Renal cortical epithelial cell (primary cell): ENCODE data around the gene MCUB. TPM values are rescaled to one million over a fixed set of nuclear protein-coding genes. Genes with fewer than 3 reads are reported as not detected.
"Not testable (repeated sequence)": the region's sequence is repeated elsewhere in the genome, so short reads cannot be mapped to it uniquely, and the experiment has no call there.

Source experiments
- DNase-seq: peaks from one replicate; pipeline ENCODE4 v3.0.0-alpha.2; 2011; ENCODE audit warnings: low read depth
- total RNA-seq: library from RNA; depleted of rRNA; stranded (reverse); fragments of >200 nt; gene quantifications from 2 replicates; pipeline ENCODE4 v1.2.3, GENCODE V29; 2014

MCUB gene, protein sequence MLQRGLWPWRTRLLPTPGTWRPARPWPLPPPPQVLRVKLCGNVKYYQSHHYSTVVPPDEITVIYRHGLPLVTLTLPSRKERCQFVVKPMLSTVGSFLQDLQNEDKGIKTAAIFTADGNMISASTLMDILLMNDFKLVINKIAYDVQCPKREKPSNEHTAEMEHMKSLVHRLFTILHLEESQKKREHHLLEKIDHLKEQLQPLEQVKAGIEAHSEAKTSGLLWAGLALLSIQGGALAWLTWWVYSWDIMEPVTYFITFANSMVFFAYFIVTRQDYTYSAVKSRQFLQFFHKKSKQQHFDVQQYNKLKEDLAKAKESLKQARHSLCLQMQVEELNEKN
- 57.1 and 88.6 TPM in 2 replicates for total RNA-seq

DNA sequence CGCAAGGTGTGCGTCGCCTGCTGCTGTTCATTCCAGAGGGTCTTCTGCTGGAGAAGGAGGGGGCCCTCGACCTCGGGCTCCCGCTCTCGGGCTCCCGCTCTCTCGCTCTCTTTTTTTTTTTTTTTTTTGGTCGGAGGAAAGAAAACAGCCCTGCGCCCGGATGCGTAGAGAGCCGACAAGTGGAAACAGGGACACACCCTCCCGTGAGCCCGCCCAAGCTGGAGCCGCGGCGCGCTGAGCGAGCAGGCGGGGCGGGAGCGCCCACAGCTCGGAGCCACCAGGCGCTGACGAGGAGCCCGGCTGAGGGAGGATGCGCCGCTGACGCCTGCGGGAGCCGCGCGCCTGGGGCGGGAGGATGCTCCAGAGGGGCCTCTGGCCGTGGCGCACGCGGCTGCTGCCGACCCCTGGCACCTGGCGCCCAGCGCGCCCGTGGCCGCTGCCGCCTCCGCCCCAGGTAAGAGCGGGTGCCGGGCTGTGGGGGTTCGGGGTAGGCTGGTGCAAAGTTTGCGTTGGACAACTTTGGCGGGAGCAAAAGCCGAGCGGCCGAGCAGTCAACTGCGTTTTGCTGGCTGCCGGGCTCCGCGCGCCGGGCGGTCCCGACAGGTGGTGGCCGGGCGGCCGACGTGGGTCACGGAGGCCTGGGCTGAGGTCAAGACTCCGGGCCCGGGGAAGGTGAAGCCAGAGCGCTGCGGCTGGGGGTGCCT, at the start of gene MCUB:
Gene MCUB, plus strand, starts transcription at position 264 of the 704 bp plus-strand sequence. Its CDS starts 92 bp downstream, at position 356.
- peak; percentile 66 for DNase-seq

DNA sequence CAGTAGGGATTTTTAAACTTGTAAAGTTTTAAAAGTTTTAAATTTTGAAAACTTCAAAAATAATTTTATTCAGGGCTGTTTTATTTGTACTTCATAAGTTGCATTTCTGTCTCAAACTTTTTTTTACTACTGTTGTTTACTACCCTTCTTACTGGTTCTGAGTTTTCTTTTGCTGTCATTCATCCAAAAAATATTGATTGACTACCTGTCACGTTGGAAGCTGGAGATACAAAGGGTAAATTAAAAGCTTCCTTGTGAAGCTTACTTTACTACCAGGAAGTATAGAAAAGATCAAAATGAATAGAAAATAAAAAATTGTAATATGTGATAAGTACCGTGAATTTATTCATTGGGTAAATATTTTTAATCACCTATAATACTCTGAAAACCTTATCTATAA, 49.4 kb upstream of the MCUB start:
- no peak for DNase-seq

DNA sequence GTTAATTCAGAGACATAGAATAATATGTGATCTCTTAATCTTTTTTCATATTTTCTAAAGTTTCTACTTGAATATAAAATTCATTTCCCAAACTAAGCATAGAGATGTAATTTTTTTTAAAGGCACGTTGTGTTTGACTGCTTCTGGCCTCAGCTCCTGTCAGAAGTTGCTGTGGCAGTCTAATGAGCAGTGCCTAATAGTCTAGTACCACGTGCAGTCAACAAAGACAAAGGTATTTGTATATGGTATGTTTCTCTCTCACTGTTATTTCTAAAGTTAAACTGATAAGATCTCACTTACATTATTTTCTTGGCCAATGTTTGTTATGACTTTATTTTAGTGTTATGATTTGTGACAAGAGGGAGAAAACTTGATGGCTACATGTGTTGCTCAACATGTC, 48.6 kb upstream of the MCUB start:
- DNase-seq = no peak

DNA sequence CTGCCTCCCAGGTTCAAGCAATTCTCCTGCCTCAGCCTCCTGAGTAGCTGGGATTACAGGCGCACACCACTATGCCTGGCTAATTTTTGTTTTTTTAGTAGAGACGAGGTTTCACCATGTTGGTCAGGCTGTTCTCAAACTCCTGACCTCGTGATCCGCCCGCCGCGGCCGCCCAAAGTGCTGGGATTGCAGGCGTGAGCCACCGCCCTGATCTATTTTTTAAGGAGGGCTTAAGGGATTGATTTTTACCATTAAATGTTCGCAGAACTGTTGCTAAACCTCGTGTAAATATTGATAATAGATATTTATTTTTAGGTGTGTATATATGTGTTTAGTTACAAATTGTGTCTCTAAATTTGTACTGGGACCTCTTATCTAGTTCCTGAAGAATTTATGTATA, 46.7 kb upstream of the MCUB start:
- DNase-seq = not testable (repeated sequence)

DNA sequence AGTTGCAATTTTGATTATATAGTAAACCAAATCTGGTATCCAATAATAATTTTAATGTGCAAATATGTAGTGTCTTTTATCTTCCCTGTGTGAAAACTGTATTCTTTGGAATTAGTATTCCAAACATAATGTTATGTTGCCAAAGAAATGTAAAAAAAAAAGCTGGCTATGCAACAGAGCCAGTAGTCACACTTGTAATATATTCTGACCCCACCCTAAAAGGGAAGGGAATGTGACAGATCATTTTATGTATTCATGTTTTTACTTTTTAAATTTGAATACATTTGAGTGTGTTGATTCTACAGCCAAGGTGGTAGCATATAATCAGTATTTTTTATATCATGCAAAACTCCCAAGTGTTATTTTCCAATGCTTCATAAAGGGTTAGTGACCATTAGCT, 27.9 kb upstream of the MCUB start:
- no peak for DNase-seq

DNA sequence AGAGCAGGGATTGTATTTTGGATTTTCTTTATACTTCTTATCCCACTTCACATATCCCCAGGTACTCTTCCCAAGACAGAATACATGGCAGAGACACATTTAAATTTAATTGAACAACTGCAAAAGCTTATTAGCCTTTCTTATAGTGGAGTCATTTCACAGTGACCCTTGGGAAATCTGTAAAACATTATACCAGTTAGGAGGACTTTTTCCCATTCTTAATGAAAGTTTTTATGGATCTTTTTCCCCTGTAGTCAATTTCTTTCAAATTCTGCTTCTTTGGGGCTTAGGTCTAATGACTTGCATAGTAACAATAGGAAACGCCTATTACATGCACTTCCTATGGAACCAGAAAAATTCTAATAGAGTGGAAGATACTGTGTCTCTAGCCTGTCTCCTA, 14.6 kb upstream of the MCUB start:
- DNase-seq = no peak

DNA sequence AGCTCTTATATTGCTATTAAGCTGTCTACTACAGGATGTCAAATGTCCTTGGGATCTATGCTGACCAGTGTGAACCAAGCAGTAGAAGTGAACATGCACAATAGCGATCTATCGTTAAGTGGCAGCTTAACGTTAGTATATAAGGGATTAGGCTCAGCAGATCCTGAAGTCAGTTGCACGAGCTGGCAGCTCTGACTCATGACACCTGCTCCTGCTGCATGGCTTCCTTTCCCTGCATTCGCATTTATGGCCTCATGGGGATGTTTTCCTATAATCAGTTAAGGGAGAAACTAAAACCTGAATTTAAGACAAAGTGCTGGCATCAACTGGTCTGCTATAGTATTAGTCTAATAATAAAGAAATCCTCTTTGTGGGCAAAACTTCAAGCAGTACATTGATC, 12.7 kb upstream of the MCUB start:
- DNase-seq = peak; percentile 8

DNA sequence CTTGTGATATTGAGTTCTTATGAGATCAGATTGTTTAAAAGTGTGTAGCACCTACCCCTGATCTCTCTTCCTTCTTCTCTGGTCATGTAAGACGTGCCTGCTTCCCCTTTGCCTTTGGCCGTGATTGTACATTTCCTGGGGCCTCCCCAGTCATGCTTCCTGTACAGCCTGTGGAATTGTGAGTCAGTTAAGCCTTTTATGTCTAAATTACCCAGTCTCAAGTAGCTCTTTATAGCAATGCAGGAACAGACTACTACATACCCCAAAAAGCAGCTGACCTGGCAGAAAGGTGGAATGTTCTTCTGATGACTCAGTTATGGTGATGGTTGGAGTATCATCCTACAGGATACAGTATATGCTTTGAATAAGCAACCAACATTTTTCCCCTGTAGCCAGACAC, 11.4 kb upstream of the MCUB start:
- DNase-seq = peak; percentile 81

DNA sequence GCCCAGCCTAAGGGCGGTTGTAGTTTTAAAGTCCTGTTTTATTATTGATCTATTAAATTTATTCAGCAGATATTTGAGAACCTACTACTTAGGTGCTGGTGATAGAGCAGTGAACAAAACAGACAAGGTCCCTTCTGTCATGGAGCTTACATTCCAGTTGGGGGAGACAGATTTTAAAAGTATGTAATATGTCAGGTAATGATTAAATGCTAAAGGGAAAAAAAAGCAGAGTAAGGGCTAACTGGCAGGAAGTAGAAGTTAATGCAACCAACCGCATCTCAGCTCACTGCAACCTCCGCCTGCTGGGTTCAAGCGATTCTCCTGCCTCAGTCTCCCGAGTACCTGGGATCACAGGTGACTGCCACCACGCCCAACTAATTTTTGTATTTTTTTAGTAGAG, 7.8 kb upstream of the MCUB start:
- no peak for DNase-seq

DNA sequence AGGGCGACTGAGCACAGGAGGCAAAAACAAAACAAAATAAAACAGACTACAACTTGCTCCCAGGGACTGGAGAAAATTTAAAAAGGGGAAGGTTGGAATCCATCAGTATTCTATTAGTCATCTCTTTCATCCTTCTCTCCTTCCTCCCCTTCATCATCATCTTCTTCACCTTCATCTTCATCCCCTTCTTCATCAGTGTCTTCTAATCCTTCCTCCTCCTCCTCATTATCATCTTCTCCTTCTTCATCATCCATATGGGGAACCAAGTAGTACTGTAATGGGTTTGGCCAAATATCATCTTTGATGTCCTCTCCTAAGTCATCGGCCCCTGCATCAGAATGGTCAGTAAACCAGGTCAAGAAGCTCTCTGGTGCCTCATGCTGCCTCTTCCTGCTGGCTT, 6.9 kb upstream of the MCUB start:
- no peak for DNase-seq

DNA sequence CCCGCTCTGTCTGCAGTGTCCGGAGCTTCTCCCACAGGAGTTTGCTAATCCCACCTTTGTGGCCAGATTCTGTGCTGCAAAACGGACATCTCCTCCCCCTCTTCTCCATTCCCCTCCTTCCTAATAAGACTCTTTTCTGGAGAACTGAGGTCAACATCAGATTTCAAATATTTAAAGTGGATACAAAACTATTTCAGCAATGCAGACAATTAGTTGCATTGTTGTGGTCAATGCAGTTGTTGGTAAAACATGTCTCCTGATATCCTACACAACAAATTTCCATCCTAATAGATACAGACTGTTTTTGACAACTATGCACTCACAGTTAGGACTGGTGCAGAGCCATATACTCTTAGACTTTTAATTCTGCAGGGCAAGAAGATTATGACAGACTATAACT, 5.1 kb upstream of the MCUB start:
- no peak for DNase-seq

DNA sequence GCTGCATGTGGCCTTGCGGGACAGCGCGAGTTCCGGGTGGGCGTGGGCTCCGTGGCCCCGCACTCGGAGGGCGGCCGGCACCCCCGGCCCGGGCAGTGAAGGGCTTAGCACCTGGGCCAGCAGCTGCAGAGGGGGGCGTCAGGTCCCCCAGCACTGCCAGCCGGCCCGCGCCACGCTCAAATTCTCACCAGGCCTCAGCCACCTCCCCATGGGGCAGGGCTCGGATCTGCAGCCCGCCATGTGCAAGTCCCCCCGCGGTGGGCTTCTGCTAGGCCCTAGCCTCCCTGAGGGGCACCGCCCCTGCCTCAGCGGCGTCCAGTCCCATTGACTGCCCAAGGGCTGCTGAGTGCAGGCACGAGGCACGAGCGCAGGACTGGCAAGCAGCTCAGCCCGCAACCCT, 2.6 kb upstream of the MCUB start:
- DNase-seq = no peak

DNA sequence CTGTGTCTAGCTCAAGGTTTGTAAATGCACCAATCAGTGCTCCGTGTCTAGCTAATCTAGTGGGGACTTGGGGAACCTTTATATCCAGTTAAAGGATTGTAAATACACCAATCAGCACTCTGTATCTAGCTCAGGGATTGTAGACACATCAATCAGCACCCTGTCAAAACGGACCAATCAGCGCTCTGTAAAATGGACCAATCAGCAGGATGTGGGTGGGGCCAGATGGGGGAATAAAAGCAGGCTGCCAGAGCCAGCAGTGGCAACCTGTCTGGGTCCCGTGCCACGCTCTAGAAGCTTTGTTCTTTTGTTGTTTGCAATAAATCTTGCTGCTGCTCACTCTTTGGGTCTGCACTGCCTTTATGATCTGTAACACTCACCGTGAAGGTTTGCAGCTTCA, 2.0 kb upstream of the MCUB start:
- DNase-seq = not testable (repeated sequence)

DNA sequence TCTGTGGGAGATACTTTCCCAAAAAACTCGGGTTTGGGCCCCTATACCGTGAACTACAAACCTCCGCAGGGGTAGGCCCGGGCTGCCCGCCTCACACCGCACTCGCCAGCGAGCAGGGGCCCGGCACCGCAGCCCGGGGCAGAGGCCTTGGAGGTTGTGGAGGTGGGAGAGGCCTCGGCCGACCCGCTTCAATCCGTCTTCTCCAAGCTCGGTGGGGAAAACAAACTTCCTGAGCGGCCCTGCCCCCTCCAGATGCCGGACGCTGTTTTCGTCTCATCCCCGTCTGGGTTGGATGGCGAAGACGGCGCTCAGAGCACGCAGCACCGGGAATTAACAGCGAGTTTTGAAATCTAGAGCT, 442 bp upstream of the MCUB start:
- DNase-seq = no peak

DNA sequence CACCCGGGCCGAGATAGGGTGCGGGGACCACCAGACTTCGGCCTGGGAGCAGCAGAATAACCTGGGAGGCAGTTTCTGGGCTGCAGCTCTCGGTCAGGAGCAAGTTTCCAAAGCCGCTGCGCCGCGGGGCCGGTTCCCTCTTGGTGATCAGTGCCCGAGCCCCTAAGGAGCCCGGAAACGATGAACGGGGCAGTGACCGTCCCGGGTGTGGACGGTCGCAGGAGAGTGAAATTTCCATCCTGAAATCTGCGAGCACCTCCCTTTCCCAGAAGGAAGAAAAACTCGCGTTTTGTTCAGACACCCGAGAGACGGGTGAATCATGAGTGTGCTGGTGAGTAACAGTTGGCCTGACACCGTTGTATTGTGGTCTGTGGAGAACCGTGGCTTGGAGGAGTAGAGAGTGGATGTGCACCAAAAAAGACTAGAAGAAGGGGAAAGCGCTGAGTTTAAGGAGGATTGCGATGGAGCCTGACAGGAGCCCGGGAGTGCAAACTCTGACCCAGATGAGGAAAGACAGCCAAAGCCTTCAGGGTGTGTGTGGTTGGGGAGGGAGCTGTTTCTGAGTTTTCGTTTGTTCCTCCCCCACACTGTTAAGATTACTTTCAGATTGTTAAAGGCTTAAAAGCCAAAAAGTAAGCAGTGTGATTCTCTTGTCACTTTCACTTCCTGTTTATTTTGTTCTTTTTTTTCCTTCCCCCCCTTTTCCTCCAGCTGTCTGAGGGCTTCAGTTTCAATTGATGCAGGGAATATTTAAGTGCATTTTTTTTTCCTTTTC, 828 bp downstream of the MCUB start:
- peak; percentile 69 for DNase-seq

DNA sequence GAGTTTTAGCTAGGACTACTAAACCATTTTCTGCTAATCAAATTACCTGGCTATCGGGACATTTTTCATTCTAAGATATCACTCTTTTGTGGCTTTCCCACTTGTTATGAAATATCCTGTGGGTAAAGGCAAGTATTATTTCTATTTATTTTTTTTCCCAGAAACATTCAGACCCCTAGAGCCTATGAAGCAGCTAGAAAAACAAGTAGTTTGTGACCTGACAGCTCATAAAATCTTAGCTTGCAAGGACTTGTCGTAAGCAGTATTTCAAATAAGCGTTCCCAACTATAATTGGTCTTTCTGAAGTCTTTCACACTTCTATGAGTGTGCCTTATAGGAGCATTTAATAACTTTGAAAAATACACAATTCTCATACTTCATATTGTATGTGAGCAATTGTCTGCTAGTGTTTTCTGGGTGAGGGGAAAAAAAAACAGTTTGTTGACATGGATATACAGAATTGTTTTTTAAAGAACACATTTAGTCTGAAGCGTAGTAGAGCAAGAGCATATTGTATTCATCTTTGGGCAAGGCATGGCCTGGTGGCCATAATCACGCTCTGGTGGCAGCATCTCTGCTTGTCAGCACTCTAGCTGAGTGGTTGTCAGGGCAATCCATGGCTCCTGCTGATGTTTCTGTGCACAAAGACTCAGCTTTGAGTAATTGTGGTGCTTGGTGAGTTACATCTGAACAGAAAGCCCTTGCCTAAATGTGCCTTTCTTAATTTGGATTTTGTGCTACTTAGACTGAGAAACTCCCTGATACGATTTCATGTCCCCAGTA, 2.6 kb downstream of the MCUB start:
- no peak for DNase-seq

DNA sequence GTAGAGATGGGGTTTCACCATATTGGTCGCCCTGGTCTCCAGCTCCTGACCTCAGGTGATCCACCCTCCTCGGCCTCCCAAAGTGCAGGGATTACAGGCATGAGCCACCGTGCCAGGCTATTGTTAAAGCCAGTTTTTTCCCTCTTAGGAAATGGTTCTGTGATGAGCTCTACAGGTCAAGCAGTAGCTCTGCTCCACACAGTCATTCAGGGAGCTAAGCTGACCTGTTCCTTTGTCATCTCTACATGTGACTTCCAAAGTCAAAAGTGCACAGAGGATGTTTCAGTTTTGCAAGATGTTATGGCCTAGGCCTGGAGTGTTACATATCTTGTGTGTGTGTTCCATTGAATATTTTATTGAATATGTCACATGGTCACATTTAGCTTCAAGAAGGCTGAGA, 11.4 kb downstream of the MCUB start:
- DNase-seq = no peak

DNA sequence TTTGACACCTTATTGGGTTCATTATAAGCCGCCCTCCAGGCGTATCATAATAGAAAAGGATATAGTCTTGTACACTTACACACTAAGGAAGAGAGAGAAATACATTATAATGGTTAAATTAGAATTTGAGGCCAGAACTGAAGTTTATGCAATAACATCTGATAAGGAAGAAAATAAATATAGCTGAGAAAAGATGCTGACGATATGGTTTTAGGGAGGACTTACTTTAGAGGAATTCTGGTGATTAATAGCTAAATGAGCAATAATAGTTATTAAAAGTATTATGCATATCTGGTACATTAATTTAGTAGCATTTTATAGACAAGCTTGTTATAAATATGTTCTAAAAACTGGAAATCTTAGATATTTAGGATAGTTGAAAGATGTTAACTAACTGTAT, 12.1 kb downstream of the MCUB start:
- DNase-seq = no peak

DNA sequence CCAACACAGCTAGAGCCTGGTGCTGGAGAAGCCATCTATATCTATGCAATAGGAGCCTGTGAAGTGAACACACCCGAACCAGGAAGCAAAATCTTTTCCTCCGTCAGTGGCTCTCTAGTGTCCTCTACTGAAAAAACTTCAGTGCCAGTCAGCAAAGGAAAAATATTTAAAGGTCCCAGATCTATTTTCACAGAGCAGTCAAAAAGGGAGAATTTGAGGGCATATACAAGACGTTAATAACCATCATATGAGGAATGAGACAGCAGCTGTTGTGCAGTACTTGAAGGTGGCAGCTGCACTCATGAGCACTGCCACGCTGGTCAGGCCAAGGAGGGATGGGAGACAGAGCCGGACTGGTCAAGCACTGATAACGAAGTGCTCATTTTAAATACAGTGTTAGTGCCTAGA, 14.4 kb downstream of the MCUB start:
- no peak for DNase-seq

DNA sequence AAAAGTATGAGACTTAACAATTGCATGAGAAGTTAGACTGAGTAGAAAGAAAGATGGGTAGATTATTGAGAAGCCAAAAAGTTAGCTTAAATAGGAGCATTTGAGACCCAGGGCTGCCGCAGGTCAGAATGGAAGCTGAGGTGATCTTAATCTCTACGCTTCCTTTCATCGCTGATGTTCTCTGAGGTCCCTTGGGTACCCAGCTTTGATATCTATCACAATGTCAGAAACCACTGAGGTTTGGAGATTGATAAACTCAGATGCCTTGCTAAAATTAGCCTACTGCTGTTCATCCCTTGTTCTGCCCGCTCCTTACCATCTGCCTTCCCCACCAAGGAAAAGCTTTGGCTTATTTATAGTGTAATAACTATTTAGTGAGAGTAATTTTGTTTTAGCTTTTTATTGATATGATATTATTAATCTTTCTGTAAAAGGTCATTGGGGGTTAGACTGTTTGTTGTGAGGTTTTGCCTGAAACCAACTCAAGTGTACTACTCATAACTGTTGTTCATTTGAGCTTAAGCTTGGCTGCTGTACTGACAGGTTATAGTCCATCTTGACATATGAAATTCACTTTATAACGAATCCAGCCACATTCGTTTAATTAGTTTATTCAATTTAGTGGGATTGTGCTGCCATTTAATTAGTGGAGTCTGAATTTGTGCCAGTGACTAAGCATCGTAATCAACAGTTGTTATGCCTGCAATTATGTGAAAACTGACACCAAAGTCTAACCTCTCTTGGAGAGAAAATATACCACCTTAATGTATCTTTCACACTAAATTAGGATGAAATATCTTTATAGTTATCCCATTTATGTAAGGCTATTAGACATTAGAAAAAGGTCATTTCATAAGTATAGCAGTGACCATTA, 15.1 kb downstream of the MCUB start:
- DNase-seq = no peak

DNA sequence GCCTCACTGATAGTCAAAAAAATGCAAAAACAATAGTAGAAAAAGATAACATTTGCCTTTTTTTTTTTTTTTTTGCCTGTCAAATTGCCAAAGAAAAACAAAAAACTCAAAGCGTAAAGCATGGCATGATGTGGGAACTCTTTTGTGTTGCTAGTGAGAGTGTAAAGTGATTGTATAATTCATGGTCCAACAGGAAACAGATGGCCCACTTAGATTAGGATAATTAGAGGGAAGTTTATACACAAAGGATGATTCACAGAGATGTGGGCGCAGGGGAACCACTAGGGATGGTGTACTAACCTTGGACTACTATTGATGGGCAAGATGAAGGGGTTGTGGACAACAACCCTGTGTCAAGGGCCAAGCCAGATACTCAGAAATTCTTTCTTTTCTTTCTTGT, 16.4 kb downstream of the MCUB start:
- DNase-seq = no peak
